Stimulated activated naive B cell treated with anti-CD40 and anti-IgM and Interleukin-4, amounts not matched to agents 10 μg/mL and 1 μg/mL and 100 μg/mL, for 72 hours (primary cell): ENCODE data around the gene RAPGEF3.

ENCODE experiments used
- ATAC-seq, 2 donors: fragments of 150-1000 bp; cut with Tn5 transposase; replicated peaks; 2 replicates each; pipeline ENCODE4 v1.10.0; 2021; ENCODE audit warnings: moderate library complexity in 1 of 2
- DNase-seq: peaks from one replicate; pipeline ENCODE4 v3.0.0; 2021
- H3K27ac Mint-ChIP-seq: one replicate; pipeline ENCODE4 v1.8.0; 2022; ENCODE audit warnings: mild to moderate bottlenecking, mixed read lengths
- H3K27me3 Mint-ChIP-seq, 2 donors: one replicate each; pipeline ENCODE4 v1.8.0; 2022; ENCODE audit warnings: mixed read lengths in 2 of 2
- H3K36me3 Mint-ChIP-seq, 2 donors: one replicate each; pipeline ENCODE4 v1.8.0; 2022; ENCODE audit warnings: mixed read lengths in 2 of 2, mild to moderate bottlenecking in 1 of 2
- H3K4me1 Mint-ChIP-seq, 2 donors: one replicate each; pipeline ENCODE4 v1.8.0; 2022; ENCODE audit warnings: mixed read lengths in 2 of 2, mild to moderate bottlenecking in 1 of 2
- H3K4me3 Mint-ChIP-seq, 2 donors: one replicate each; pipeline ENCODE4 v1.8.0; 2022; ENCODE audit warnings: mild to moderate bottlenecking in 2 of 2, mixed read lengths in 2 of 2, moderate library complexity in 1 of 2
- H3K9me3 Mint-ChIP-seq, 2 donors: one replicate each; pipeline ENCODE4 v1.8.0; 2022; ENCODE audit warnings: mixed read lengths in 2 of 2, mild to moderate bottlenecking in 1 of 2

RAPGEF3 gene

DNA sequence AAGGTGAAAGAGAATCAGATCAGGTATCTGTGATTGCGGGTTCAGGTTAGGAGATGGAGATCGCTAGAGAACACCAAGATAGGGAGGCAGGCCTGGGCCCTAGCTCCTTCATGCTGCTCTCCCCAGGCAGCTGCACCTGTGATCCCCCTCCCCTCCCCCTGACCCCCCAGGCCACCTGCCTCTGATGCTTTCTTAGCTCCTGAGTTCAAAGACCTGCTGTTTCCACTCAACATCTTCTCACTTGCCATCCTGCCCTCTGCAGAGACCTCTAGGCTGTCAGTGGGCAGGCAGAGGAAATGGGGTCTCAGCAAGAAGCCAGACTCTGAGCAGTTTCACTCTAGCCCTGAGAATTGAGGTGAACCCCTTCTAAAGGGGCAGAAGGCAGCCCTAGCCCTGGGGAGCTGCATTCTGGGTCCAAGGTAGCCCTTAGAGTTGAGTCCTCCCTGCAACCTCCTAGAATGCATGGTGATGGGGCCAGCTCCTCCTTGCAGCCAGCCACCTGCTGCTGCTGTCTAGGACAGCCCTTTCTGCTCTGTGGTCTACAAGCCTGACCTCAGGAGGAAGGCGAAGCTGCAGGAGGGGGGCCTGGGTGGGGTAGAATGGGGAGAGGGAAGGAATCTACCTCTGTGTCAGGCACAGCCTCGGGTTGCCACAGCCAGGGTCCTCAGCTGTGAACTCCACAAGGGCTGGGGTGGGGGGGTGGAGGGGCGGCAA is 8.0 kb upstream of the RAPGEF3 start:
- Mint-ChIP-seq H3K9me3 (no peaks in the 10 kb centered on the region), H3K27me3 (no peaks in the 10 kb centered on the region), H3K4me1 (peaks cover 16 to 18% of the 10 kb centered on the region in 2 donors), H3K36me3 (no peaks in the 10 kb centered on the region), H3K4me3 (no peak overlapping the region), H3K27ac (no peak overlapping the region)
- ATAC-seq (peak; percentile 21 to 23), DNase-seq (no peak)

GRCh38 chr12:47763481-47764346 is 5.0 kb upstream of the RAPGEF3 start:
- DNase-seq (no peak), ATAC-seq (peak; percentile 21 to 35)
- no peak overlapping the region for H3K4me3 Mint-ChIP-seq
- H3K9me3 Mint-ChIP-seq = no peaks in the 10 kb centered on the region
- H3K4me1 Mint-ChIP-seq = peaks cover 21 to 35% of the 10 kb centered on the region in 2 donors
- H3K36me3 Mint-ChIP-seq = no peaks in the 10 kb centered on the region
- peak overlapping the region; percentile 56 for H3K27ac Mint-ChIP-seq
- no peaks in the 10 kb centered on the region for H3K27me3 Mint-ChIP-seq

DNA sequence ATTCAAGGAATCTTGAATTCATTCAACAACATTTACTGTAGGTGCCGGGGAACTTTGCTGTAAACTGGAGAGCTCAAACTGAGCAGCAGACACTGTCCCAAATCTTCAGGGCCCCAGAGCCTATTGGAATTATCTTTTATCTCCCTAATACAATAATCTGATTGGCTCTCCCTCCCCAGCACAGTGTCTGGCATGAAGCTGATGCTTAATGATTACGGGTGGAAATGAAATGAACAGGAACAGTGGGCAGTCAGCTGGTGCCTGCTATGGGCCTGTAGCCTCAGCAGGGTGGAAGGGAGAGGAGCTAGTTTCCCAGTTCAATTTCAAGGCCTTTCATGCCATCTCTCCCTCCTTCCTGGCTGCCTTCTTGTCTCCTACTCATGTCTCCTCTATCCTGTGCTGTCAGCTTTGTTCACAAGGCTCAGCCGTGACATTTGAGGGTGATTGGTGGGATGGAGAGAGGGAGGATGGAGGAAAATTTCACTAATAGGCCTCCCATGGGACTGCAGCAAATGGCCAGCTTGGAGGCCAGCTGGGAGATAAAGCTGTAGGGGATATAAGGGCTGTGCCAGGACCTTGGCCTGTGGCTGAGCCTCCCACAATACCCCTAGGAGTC is 4.3 kb upstream of the RAPGEF3 start:
- H3K27me3 Mint-ChIP-seq = no peaks in the 10 kb centered on the region

GRCh38 chr12:47758584-47758833 is 171 bp downstream of the RAPGEF3 start:
- Mint-ChIP-seq H3K27ac (peak overlapping the region; percentile 86), H3K9me3 (no peaks in the 10 kb centered on the region), H3K4me3 (peak overlapping the region; percentile 76 to 93), H3K36me3 (no peaks in the 10 kb centered on the region), H3K4me1 (peaks cover 52 to 75% of the 10 kb centered on the region in 2 donors), H3K27me3 (no peaks in the 10 kb centered on the region)
- ATAC-seq (no peak), DNase-seq (no peak)

More for the DNA sequence above, 4.3 kb upstream of the RAPGEF3 start:
- ATAC-seq (no peak), DNase-seq (no peak)
- Mint-ChIP-seq H3K4me3 (no peak overlapping the region), H3K36me3 (no peaks in the 10 kb centered on the region), H3K9me3 (no peaks in the 10 kb centered on the region), H3K27ac (no peak overlapping the region), H3K4me1 (peaks cover 26 to 42% of the 10 kb centered on the region in 2 donors)

DNA sequence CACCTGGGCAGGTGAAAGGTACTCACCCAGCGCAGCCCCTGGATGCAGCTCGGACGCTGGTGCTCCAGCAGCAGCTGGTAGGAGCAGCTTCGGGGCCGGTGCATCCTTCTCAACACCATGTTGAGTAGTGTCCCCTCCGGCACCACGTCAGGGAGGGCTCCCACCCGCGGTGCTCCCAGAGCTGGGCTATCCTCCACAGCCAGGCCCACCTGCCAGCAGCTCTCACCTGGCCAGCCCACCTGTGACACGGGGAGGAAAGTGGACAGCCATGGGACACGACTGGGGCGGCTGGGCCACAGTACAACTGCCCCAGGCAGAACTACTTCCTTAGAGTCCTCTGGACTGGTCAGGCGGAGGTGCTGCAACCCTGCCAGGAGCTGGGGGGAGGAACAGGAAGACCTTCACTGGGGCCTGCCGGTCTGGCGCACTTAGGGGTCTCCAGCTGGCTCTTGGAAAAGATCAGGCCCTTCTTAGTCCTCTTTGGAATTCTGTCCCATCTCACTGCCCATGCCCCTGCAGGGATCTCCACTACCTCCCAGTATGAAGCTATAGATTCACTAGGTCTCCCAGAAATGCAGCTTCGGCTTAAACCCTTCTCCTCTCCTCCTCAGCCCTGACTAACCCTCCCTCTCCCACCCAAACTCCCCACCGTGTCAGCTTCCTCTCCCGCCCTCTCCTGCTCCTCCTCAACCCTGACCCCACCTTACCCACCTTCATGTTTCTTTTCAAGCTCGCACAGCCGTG is 668 bp downstream of the RAPGEF3 start:
- ATAC-seq (no peak), DNase-seq (no peak)
- Mint-ChIP-seq H3K4me1 (peaks cover 55 to 75% of the 10 kb centered on the region in 2 donors), H3K27me3 (no peaks in the 10 kb centered on the region), H3K36me3 (peaks cover 0 to 3% of the 10 kb centered on the region in 2 donors), H3K9me3 (no peaks in the 10 kb centered on the region), H3K4me3 (peak overlapping the region; percentile 76 to 93), H3K27ac (peak overlapping the region; percentile 86)

DNA sequence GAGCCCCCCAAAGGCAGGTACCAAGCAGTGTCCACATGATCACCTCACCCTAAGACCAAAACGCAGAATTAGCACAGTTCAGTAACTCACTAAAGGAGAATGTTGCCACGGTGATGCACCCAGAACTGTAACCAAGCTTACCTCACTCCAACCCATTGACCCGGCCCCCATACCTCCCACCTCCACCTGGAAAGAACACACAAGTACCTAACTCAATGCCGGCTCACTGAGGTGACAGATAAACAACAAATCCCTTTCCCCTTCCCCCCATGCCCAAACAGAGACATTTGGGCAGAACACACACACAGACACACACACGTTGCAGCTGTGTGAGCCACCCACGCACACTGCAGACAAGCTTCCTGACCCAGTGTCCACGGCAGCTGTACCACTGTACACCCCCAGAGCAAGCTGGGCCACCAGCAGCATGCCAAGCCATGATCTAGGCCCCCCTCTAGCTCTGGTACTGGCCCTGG is 1.3 kb downstream of the RAPGEF3 start:
- H3K36me3 Mint-ChIP-seq = peaks cover 0 to 3% of the 10 kb centered on the region in 2 donors
- ATAC-seq (peak in 1 of 2 donors; percentile 5), DNase-seq (no peak)
- no peaks in the 10 kb centered on the region for H3K27me3 Mint-ChIP-seq
- no peaks in the 10 kb centered on the region for H3K9me3 Mint-ChIP-seq
- H3K4me1 Mint-ChIP-seq = peaks cover 55 to 77% of the 10 kb centered on the region in 2 donors
- H3K4me3 Mint-ChIP-seq = peak overlapping the region; percentile 76 to 93
- peak overlapping the region; percentile 27 for H3K27ac Mint-ChIP-seq

GRCh38 chr12:47755655-47756562 is 2.8 kb downstream of the RAPGEF3 start:
- Mint-ChIP-seq H3K36me3 (peaks cover 0 to 3% of the 10 kb centered on the region in 2 donors), H3K9me3 (no peaks in the 10 kb centered on the region), H3K27ac (peak overlapping the region; percentile 70), H3K4me1 (peaks cover 54 to 77% of the 10 kb centered on the region in 2 donors), H3K4me3 (peak overlapping the region; percentile 56 to 93), H3K27me3 (no peaks in the 10 kb centered on the region)
- ATAC-seq (peak; percentile 75 to 76), DNase-seq (peak; percentile 73)

GRCh38 chr12:47754881-47755280 is 3.8 kb downstream of the RAPGEF3 start:
- DNase-seq = no peak
- Mint-ChIP-seq H3K27me3 (no peaks in the 10 kb centered on the region), H3K36me3 (peaks cover 2 to 5% of the 10 kb centered on the region in 2 donors), H3K4me1 (peaks cover 52 to 75% of the 10 kb centered on the region in 2 donors), H3K27ac (peak overlapping the region; percentile 31), H3K4me3 (peak overlapping the region; percentile 56 to 93), H3K9me3 (no peaks in the 10 kb centered on the region)
- ATAC-seq = no peak

- Mint-ChIP-seq H3K27ac (no peak overlapping the region), H3K9me3 (no peaks in the 10 kb centered on the region), H3K27me3 (no peaks in the 10 kb centered on the region), H3K4me3 (no peak overlapping the region), H3K4me1 (peaks cover 56 to 74% of the 10 kb centered on the region in 2 donors), H3K36me3 (peaks cover 4 to 5% of the 10 kb centered on the region in 2 donors)
- ATAC-seq (no peak), DNase-seq (no peak)
Observed at GRCh38 chr12:47754126-47754525, 4.6 kb downstream of the RAPGEF3 start.

- peaks cover 60 to 71% of the 10 kb centered on the region in 2 donors for H3K4me1 Mint-ChIP-seq
- peak; percentile 36 for DNase-seq
- no peaks in the 10 kb centered on the region for H3K27me3 Mint-ChIP-seq
- peak; percentile 13 to 18 for ATAC-seq
- peaks cover 7 to 8% of the 10 kb centered on the region in 2 donors for H3K36me3 Mint-ChIP-seq
- H3K4me3 Mint-ChIP-seq = peak overlapping the region; percentile 57 to 81
- H3K9me3 Mint-ChIP-seq = no peaks in the 10 kb centered on the region
- H3K27ac Mint-ChIP-seq = peak overlapping the region; percentile 94
Observed at GRCh38 chr12:47753021-47754001, 5.4 kb downstream of the RAPGEF3 start.

- H3K4me3 Mint-ChIP-seq = no peak overlapping the region
- peaks cover 7 to 8% of the 10 kb centered on the region in 2 donors for H3K36me3 Mint-ChIP-seq
- peaks cover 55 to 71% of the 10 kb centered on the region in 2 donors for H3K4me1 Mint-ChIP-seq
- no peak overlapping the region for H3K27ac Mint-ChIP-seq
- ATAC-seq (no peak), DNase-seq (no peak)
- H3K9me3 Mint-ChIP-seq = no peaks in the 10 kb centered on the region
- H3K27me3 Mint-ChIP-seq = no peaks in the 10 kb centered on the region
Observed at GRCh38 chr12:47752552-47752951, 6.1 kb downstream of the RAPGEF3 start.

- Mint-ChIP-seq H3K9me3 (no peaks in the 10 kb centered on the region), H3K4me1 (peaks cover 54 to 71% of the 10 kb centered on the region in 2 donors), H3K36me3 (peaks cover 7 to 11% of the 10 kb centered on the region in 2 donors), H3K4me3 (no peak overlapping the region), H3K27me3 (no peaks in the 10 kb centered on the region), H3K27ac (peak overlapping the region; percentile 20)
- DNase-seq (no peak), ATAC-seq (no peak)
Observed at GRCh38 chr12:47752121-47752520, 6.6 kb downstream of the RAPGEF3 start.
